Fibroblast of skin of right biceps (primary cell): ENCODE data around the gene ZMYM2.

Experiments used
- DNase-seq: peaks from one replicate; pipeline ENCODE4 v3.0.0-alpha.2; 2013

Gene ZMYM2

GRCh38 chr13:20137875-20138274 is 179.3 kb downstream of the ZMYM2 start:
- no peak for DNase-seq

- DNase-seq: no peak
Observed at GRCh38 chr13:20140487-20140886, 182.0 kb downstream of the ZMYM2 start.
